PC-9 (cell line): Measurements from ENCODE around the gene SSBP2. TPM values are rescaled to one million over a fixed set of nuclear protein-coding genes. Genes with fewer than 3 reads are reported as not detected.
A peak's percentile ranks its signal among the peaks of the same experiment; 100 is the strongest.

Experiments used
- BruUV-seq: library from RNA; stranded (reverse); fragments of 400-500 nt; replicated peaks from 2 replicates; lab custom pipeline; 2021; lab: Mats Ljungman, UMichigan
- CTCF ChIA-PET: fragments of 300-600 bp; sonication (Branson Sonifier 250); formaldehyde crosslinking; loops from one replicate; lab custom pipeline; 2022; ENCODE audit warnings: antibody characterized with exemption; lab: Charles Lee
- POLR2A ChIA-PET: fragments of 300-600 bp; sonication (Branson Sonifier 250); formaldehyde crosslinking; loops from one replicate; lab custom pipeline; 2022; ENCODE audit warnings: antibody characterized with exemption; ENCODE audit not compliant: unreplicated experiment; lab: Charles Lee
- DNase-seq, 2 experiments: peaks; one replicate each; pipeline versions ENCODE4 v3.0.0 to v3.0.0-alpha.2; 2015 to 2022; ENCODE audit warnings: mixed read lengths in 1 of 2
- H2AFZ ChIP-seq: fragments of 200-600 bp; sonication (generic); 2 replicates; pipeline ENCODE4 v1.8.1; 2017; ENCODE audit warnings: antibody characterized with exemption
- H3F3A ChIP-seq: fragments of 200-600 bp; sonication (generic); 2 replicates; pipeline ENCODE4 v1.8.1; 2017; ENCODE audit warnings: antibody characterized with exemption, mild to moderate bottlenecking, low read depth; ENCODE audit not compliant: insufficient read depth
- H3K27ac ChIP-seq: fragments of 200-600 bp; sonication (generic); 2 replicates; pipeline ENCODE4 v1.6.1; 2016; ENCODE audit warnings: mixed run types
- H3K27me3 ChIP-seq: fragments of 200-600 bp; sonication (generic); 2 replicates; pipeline ENCODE4 v1.6.1; 2016; ENCODE audit warnings: low read depth, mixed run types; ENCODE audit not compliant: insufficient read depth
- H3K36me3 ChIP-seq: fragments of 200-600 bp; sonication (generic); 2 replicates; pipeline ENCODE4 v1.6.1; 2016; ENCODE audit warnings: low read depth, mixed run types
- H3K4me1 ChIP-seq: fragments of 200-600 bp; sonication (generic); replicated peaks from 2 replicates; pipeline ENCODE4 v1.6.1; 2016; ENCODE audit warnings: mixed run types; ENCODE audit not compliant: insufficient read depth
- H3K4me2 ChIP-seq: fragments of 200-600 bp; sonication (generic); 2 replicates; pipeline ENCODE4 v1.6.1; 2017; ENCODE audit warnings: mixed run types
- H3K4me3 ChIP-seq: fragments of 200-600 bp; sonication (generic); 2 replicates; pipeline ENCODE4 v1.6.1; 2016; ENCODE audit warnings: mixed run types
- H3K79me2 ChIP-seq: fragments of 200-600 bp; sonication (generic); 2 replicates; pipeline ENCODE4 v1.6.1; 2017; ENCODE audit warnings: low read depth, mixed run types
- H3K9me2 ChIP-seq: fragments of 200-600 bp; sonication (generic); 2 replicates; pipeline ENCODE4 v1.8.1; 2017; ENCODE audit warnings: mild to moderate bottlenecking; ENCODE audit not compliant: insufficient read depth
- H3K9me3 ChIP-seq: fragments of 200-600 bp; sonication (generic); 2 replicates; pipeline ENCODE4 v1.8.1; 2016; ENCODE audit warnings: low read depth; ENCODE audit not compliant: insufficient read depth
- H4K20me1 ChIP-seq: fragments of 200-600 bp; sonication (generic); 2 replicates; pipeline ENCODE4 v1.8.1; 2017; ENCODE audit not compliant: insufficient read depth
- EZH2 ChIP-seq: fragments of 200-600 bp; sonication (generic); IDR thresholded peaks from 2 replicates; pipeline ENCODE4 v1.8.0; 2017; ENCODE audit warnings: antibody characterized with exemption, low read depth
- intact Hi-C: fragments of 100-400 bp; cut with micrococcal nuclease; formaldehyde crosslinking; loops from one replicate; pipeline ENCODE4 v1.10.0; 2022; ENCODE audit not compliant: unreplicated experiment
- total RNA-seq: library from RNA; stranded (reverse); gene quantifications from 2 replicates; pipeline ENCODE4 v1.2.3, GENCODE V29; 2021
- TF ChIP-seq, protein P1 (sequence below): fragments of 200-600 bp; sonication (generic); conservative IDR thresholded peaks from 2 replicates; pipeline ENCODE4 v1.6.1; 2017; ENCODE audit warnings: mixed run types, antibody characterized with exemption, mild to moderate bottlenecking, moderate library complexity

Gene SSBP2
- total RNA-seq, 1 experiment from 2014 or later: 6.4 TPM

DNA sequence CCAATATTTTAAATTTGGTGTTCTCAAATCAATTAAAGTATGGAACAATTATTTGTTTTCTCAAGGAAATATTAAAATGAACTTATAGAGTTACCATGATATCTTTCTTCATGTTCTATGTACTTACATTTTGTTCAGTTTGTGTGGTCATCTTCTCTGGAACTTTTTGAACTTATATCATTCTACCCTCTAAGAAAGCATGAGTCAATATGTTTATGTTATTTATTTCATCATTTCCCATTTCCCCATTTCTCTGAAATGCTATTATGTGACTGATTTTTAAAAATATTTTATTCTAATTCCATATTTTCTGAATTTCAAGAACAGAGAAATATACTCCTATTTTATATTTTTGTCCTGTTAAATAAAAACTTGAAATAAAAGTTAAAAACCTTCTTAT is 233.4 kb downstream of the SSBP2 start:
- Histone ChIP-seq H3K9me2 (no peaks in the 10 kb centered on the region), H3K27ac (no peak overlapping the region), H3K79me2 (no peaks in the 10 kb centered on the region), H2AFZ (no peak overlapping the region), H3K4me2 (no peak overlapping the region), H3F3A (no peaks in the 10 kb centered on the region), H3K4me3 (no peak overlapping the region), H3K9me3 (no peaks in the 10 kb centered on the region), H3K27me3 (no peaks in the 10 kb centered on the region), H4K20me1 (no peaks in the 10 kb centered on the region), H3K4me1 (no peaks in the 10 kb centered on the region), H3K36me3 (no peaks in the 10 kb centered on the region)
- BruUV-seq: no TSS peak
- TF ChIP-seq EZH2: no peak
- TF ChIP-seq, protein P1, sequence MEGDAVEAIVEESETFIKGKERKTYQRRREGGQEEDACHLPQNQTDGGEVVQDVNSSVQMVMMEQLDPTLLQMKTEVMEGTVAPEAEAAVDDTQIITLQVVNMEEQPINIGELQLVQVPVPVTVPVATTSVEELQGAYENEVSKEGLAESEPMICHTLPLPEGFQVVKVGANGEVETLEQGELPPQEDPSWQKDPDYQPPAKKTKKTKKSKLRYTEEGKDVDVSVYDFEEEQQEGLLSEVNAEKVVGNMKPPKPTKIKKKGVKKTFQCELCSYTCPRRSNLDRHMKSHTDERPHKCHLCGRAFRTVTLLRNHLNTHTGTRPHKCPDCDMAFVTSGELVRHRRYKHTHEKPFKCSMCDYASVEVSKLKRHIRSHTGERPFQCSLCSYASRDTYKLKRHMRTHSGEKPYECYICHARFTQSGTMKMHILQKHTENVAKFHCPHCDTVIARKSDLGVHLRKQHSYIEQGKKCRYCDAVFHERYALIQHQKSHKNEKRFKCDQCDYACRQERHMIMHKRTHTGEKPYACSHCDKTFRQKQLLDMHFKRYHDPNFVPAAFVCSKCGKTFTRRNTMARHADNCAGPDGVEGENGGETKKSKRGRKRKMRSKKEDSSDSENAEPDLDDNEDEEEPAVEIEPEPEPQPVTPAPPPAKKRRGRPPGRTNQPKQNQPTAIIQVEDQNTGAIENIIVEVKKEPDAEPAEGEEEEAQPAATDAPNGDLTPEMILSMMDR: no peak
- no peak for DNase-seq
- ChIA-PET CTCF (no interaction called here), POLR2A (no interaction called here)
- intact Hi-C loops: no loop called here

DNA sequence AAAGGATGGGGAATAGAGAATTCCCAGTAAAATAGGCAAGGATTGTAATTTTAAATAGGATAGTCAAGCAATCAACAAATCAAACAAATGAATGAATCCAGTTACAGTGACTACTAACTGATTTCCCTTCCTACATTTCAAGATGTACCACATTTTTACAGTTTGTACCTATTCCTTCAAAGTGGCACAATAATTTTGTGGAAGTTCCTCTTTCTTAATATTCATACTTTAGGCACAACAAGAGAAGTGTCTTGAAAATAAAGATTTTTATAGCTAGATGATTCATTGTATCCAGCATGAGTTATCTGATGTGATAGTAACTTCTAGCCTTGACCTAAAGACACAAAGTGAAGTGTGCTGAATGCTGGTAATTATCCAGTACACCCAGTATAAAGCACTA is 234.8 kb downstream of the SSBP2 start:
- ChIA-PET POLR2A (no interaction called here), CTCF (no interaction called here)
- no peak for TF ChIP-seq EZH2
- TF ChIP-seq, protein P1: no peak
- intact Hi-C loops: no loop called here
- Histone ChIP-seq H3K9me2 (no peaks in the 10 kb centered on the region), H3K79me2 (no peaks in the 10 kb centered on the region), H3K4me3 (no peak overlapping the region), H3K9me3 (no peaks in the 10 kb centered on the region), H3F3A (no peaks in the 10 kb centered on the region), H4K20me1 (no peaks in the 10 kb centered on the region), H3K27me3 (no peaks in the 10 kb centered on the region), H2AFZ (no peak overlapping the region), H3K36me3 (no peaks in the 10 kb centered on the region), H3K27ac (no peak overlapping the region), H3K4me2 (no peak overlapping the region), H3K4me1 (no peaks in the 10 kb centered on the region)
- DNase-seq: no peak
- BruUV-seq: no TSS peak

DNA sequence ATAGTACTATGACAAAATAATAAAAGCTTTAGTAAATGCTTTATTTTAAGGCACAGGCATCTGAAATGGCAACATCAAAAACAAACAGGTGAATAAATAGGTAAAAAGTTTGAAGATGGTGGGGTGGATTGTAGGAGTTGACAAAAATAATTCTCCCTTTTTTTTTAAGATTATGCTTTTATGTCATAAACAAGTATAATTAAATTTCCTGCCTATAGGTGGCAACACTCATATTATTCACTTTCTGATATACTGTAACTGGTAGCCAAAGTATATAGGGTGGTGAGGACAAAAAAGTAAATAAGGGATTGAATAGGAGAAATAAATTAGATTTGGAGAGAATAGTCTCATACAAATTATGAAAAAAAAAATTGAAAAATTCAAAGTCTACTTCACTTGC is 236.9 kb downstream of the SSBP2 start:
- H2AFZ ChIP-seq: no peak overlapping the region
- BruUV-seq: no TSS peak
- no peaks in the 10 kb centered on the region for H4K20me1 ChIP-seq
- CTCF ChIA-PET: interaction anchor here (0.7 kb wide), 1 partner anchor 61 kb away, joined by 3 read pairs; no protein-coding TSS in a partner anchor
- no peak overlapping the region for H3K27ac ChIP-seq
- H3F3A ChIP-seq: no peaks in the 10 kb centered on the region
- no peak for TF ChIP-seq EZH2
- TF ChIP-seq, protein P1: peak; percentile 64
- no peaks in the 10 kb centered on the region for H3K36me3 ChIP-seq
- no peaks in the 10 kb centered on the region for H3K9me2 ChIP-seq
- no peak overlapping the region for H3K4me2 ChIP-seq
- DNase-seq: no peak
- no peaks in the 10 kb centered on the region for H3K4me1 ChIP-seq
- intact Hi-C loops: loop anchor here (1.0 kb wide), 1 partner anchor 233 kb away; no protein-coding TSS in a partner anchor
- no peak overlapping the region for H3K4me3 ChIP-seq
- H3K9me3 ChIP-seq: no peaks in the 10 kb centered on the region
- POLR2A ChIA-PET: no interaction called here
- H3K79me2 ChIP-seq: no peaks in the 10 kb centered on the region
- no peaks in the 10 kb centered on the region for H3K27me3 ChIP-seq
